ENCODE measurements around the gene AMOTL2.

AMOTL2 gene

DNA sequence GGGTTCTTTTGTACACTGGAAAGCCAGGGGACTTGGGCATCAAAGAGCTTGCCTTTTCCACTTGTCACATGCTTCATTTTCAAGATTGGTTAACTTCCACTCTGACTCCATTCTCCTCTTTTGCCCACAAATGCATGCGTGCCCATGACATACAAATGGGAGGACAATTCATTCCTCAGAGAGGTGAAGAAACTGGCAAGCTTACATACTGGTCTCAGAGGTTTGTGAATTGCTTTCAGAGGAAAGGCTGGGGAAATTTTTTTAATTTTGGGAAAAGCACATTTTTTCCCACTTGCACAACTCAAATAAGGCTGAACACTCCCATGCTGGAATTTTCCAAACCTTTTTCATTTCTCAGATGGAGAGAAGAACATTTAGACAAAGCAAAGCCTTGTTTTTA lies 20.9 kb upstream of the AMOTL2 start:
- H3K4me3 ChIP-seq (ENCODE audit: insufficient read depth, low read depth, low read length, poor library complexity, severe bottlenecking) = no peak overlapping the region
- H3K4me1 ChIP-seq (ENCODE audit: control insufficient read depth, insufficient read depth, low read length, poor library complexity, severe bottlenecking) = no peaks in the 10 kb centered on the region
- DNase-seq = no peak
- no peaks in the 10 kb centered on the region for H3K9me3 ChIP-seq (ENCODE audit: control insufficient read depth, low read length)
- H3K36me3 ChIP-seq (ENCODE audit: control insufficient read depth, insufficient read depth, low read length) = no peaks in the 10 kb centered on the region
- no peak overlapping the region for H3K27ac ChIP-seq (ENCODE audit: insufficient read depth, low read length, poor library complexity, severe bottlenecking)
- H3K27me3 ChIP-seq (replicated peaks; ENCODE audit: control insufficient read depth, insufficient read depth, low read length, poor library complexity, severe bottlenecking) = no peaks in the 10 kb centered on the region

DNA sequence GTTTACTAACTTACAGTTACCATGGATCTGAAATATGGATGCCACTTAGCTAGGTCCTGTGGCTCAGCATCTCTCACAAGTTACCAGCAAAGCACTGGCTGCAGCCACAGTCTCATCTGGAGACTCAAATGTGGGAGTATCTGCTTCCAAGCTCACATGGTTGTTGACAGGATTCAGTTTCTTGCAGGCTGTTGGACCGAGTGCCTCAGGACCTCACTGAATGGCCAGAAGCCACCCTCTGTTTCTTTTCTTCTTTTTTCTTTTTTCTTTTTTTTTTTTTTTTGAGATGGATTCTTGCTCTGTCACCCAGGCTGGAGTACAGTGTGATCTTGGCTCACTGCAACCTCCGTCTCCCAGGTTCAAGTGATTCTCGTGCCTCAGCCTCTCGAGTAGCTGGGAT lies 20.1 kb upstream of the AMOTL2 start:
- no peak overlapping the region for H3K4me3 ChIP-seq (ENCODE audit: insufficient read depth, low read depth, low read length, poor library complexity, severe bottlenecking)
- no peaks in the 10 kb centered on the region for H3K27me3 ChIP-seq (replicated peaks; ENCODE audit: control insufficient read depth, insufficient read depth, low read length, poor library complexity, severe bottlenecking)
- H3K36me3 ChIP-seq (ENCODE audit: control insufficient read depth, insufficient read depth, low read length) = no peaks in the 10 kb centered on the region
- no peak overlapping the region for H3K27ac ChIP-seq (ENCODE audit: insufficient read depth, low read length, poor library complexity, severe bottlenecking)
- H3K4me1 ChIP-seq (ENCODE audit: control insufficient read depth, insufficient read depth, low read length, poor library complexity, severe bottlenecking) = no peaks in the 10 kb centered on the region
- no peak for DNase-seq
- no peaks in the 10 kb centered on the region for H3K9me3 ChIP-seq (ENCODE audit: control insufficient read depth, low read length)

DNA sequence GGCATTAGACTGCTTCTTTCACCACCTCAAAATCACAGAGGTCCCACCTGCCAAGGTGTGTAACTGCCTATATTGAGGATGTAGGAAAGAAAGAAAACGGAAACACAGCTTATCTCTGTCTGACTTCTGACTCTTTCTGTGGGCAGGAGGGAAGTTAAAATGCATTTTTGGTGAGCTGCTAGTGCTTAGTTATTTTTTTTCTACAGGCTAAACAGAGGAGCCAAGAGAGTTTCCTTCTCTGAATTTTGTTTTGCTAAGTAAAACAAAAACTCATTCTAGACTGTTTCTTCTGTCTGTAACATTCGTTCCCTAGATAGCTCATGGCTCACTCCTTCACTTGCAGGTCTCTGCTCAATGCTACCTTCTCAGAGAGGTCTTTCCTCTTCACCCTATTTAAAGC lies 18.8 kb upstream of the AMOTL2 start:
- Histone ChIP-seq H3K4me3 (ENCODE audit: insufficient read depth, low read depth, low read length, poor library complexity, severe bottlenecking) (no peak overlapping the region), H3K4me1 (ENCODE audit: control insufficient read depth, insufficient read depth, low read length, poor library complexity, severe bottlenecking) (no peaks in the 10 kb centered on the region), H3K36me3 (ENCODE audit: control insufficient read depth, insufficient read depth, low read length) (no peaks in the 10 kb centered on the region), H3K27ac (ENCODE audit: insufficient read depth, low read length, poor library complexity, severe bottlenecking) (no peak overlapping the region), H3K9me3 (ENCODE audit: control insufficient read depth, low read length) (no peaks in the 10 kb centered on the region), H3K27me3 (replicated peaks; ENCODE audit: control insufficient read depth, insufficient read depth, low read length, poor library complexity, severe bottlenecking) (no peaks in the 10 kb centered on the region)
- no peak for DNase-seq

DNA sequence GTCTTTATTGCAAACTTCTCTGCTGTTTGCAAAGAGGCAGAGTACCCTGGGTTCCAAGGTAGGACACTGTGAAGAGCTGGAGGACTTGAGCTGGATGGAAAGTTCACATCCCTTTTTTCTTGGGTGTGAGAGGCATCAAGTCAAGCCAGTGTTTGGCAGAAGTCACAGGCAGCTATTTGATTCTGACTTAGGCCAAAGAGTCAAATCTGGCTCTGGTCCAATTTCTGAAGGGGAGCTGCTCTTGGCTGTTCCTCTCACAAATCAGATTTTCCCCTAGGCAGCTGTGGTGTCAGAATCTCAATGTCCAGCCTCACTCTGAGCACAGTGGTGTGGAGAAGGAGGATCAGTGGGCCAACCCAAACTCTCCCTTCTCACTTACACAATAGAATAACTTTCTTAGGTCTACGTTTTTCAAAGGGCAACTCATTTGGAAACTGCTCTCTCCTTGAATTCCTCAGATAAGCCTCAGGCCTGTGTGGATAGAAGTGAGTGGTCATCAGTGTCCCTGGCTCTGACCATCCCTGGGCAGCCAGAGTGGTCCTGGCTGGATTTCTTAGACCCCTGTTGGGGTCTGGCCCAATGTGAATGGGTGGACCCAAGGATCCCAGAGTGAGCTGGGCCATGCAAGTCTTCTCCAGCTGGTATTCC lies 18.2 kb upstream of the AMOTL2 start:
- Histone ChIP-seq H3K4me1 (ENCODE audit: control insufficient read depth, insufficient read depth, low read length, poor library complexity, severe bottlenecking) (no peaks in the 10 kb centered on the region), H3K4me3 (ENCODE audit: insufficient read depth, low read depth, low read length, poor library complexity, severe bottlenecking) (no peak overlapping the region), H3K9me3 (ENCODE audit: control insufficient read depth, low read length) (no peaks in the 10 kb centered on the region), H3K36me3 (ENCODE audit: control insufficient read depth, insufficient read depth, low read length) (no peaks in the 10 kb centered on the region), H3K27ac (ENCODE audit: insufficient read depth, low read length, poor library complexity, severe bottlenecking) (no peak overlapping the region), H3K27me3 (replicated peaks; ENCODE audit: control insufficient read depth, insufficient read depth, low read length, poor library complexity, severe bottlenecking) (no peaks in the 10 kb centered on the region)
- no peak for DNase-seq

DNA sequence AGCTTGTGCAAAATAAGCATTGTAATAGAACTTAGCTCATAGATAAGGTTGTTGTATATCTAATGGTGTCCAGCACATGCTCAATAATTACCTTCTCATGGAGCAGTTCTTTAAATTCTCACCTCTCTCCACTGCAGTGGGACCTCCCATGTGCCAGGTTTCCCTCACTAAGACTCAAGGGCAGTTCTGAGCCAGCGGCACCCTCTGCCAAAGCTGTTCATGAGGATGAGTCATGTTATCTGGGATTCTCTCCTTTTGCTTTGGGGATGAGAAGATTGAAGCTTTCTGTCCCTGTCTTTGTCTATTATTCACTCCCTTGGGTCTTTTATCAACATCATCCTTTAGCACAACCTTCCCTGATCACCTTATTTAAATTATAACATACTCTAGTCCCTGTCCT lies 15.6 kb upstream of the AMOTL2 start:
- no peaks in the 10 kb centered on the region for H3K4me1 ChIP-seq (ENCODE audit: control insufficient read depth, insufficient read depth, low read length, poor library complexity, severe bottlenecking)
- no peak overlapping the region for H3K4me3 ChIP-seq (ENCODE audit: insufficient read depth, low read depth, low read length, poor library complexity, severe bottlenecking)
- DNase-seq = no peak
- H3K27ac ChIP-seq (ENCODE audit: insufficient read depth, low read length, poor library complexity, severe bottlenecking) = no peak overlapping the region
- H3K9me3 ChIP-seq (ENCODE audit: control insufficient read depth, low read length) = no peaks in the 10 kb centered on the region
- H3K27me3 ChIP-seq (replicated peaks; ENCODE audit: control insufficient read depth, insufficient read depth, low read length, poor library complexity, severe bottlenecking) = no peaks in the 10 kb centered on the region
- no peaks in the 10 kb centered on the region for H3K36me3 ChIP-seq (ENCODE audit: control insufficient read depth, insufficient read depth, low read length)

DNA sequence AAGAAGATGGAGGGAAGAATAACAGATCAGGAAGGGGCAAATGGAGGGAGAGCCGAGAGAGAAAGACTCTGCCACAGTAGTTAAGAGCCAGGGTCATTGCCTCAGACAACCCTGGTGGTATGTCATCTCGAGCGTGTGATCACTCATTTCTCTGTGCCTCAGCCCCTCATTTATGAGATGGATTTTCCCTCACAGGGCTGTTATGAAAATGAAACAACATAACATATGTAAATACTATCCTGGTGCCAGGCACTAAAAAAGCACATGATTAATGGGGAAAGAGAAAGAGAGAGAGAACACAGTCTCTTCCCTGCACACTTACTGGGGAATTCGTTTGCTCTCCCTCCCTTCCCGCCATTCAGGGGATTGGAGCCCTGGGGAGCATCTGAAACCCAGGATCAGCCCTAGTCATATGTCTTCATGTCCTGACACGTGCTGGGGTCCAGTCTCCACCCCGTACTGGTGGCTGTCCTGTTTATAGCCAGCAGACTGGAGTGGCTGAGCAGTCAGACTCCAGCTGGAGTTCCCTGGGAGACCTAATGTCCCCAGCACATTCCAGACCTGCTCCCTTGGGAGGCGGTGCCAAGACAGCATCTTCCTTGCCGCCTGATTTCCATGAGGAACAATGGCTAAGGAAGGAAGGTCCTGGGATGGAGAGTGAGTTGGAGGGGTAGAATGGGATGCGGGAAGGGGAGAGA lies 14.7 kb upstream of the AMOTL2 start:
- Histone ChIP-seq H3K27ac (ENCODE audit: insufficient read depth, low read length, poor library complexity, severe bottlenecking) (no peak overlapping the region), H3K4me1 (ENCODE audit: control insufficient read depth, insufficient read depth, low read length, poor library complexity, severe bottlenecking) (no peaks in the 10 kb centered on the region), H3K36me3 (ENCODE audit: control insufficient read depth, insufficient read depth, low read length) (no peaks in the 10 kb centered on the region), H3K4me3 (ENCODE audit: insufficient read depth, low read depth, low read length, poor library complexity, severe bottlenecking) (no peak overlapping the region), H3K9me3 (ENCODE audit: control insufficient read depth, low read length) (no peaks in the 10 kb centered on the region), H3K27me3 (replicated peaks; ENCODE audit: control insufficient read depth, insufficient read depth, low read length, poor library complexity, severe bottlenecking) (no peaks in the 10 kb centered on the region)
- DNase-seq = no peak

DNA sequence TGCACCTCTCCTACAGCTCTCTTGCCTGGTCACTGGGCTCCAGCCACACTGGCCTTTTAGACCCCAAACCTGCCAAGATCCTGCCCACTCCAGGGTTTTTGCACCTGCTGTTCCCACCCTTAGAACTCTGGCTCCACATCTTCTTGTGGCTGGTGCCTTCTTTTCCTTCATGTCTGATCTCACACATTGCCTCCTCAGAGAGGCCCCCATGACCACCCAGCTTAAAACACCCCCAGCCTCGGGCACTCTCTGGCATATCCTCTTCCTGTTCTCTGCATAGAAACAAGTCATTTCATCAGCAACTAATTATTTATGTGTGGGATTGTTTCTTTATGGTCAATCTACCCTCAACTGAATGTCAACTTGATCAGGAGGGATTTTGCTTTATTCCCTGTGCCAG lies 14.0 kb upstream of the AMOTL2 start:
- Histone ChIP-seq H3K27ac (ENCODE audit: insufficient read depth, low read length, poor library complexity, severe bottlenecking) (no peak overlapping the region), H3K4me3 (ENCODE audit: insufficient read depth, low read depth, low read length, poor library complexity, severe bottlenecking) (no peak overlapping the region), H3K9me3 (ENCODE audit: control insufficient read depth, low read length) (no peaks in the 10 kb centered on the region), H3K36me3 (ENCODE audit: control insufficient read depth, insufficient read depth, low read length) (no peaks in the 10 kb centered on the region), H3K27me3 (replicated peaks; ENCODE audit: control insufficient read depth, insufficient read depth, low read length, poor library complexity, severe bottlenecking) (no peaks in the 10 kb centered on the region), H3K4me1 (ENCODE audit: control insufficient read depth, insufficient read depth, low read length, poor library complexity, severe bottlenecking) (no peaks in the 10 kb centered on the region)
- no peak for DNase-seq

DNA sequence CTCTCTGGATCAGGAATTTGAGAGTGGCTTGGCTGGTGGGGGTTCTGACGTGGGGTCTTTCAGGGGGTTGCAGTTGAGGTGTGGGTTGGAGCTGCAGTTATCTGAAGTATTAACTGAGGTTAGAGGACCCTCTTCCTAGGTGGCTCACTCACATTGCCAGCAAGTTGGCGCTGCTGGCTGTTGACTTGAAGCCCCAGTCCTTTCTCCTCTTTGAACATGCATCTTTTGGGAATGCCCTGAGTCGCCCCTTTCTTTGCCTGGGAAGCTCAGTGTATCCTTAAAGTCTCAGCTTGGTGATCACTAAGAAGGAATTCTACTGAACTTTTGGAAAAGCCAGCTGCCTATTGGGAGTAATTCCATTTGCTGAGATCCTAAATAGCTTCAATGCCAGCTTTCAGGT lies 13.0 kb upstream of the AMOTL2 start:
- Histone ChIP-seq H3K4me3 (ENCODE audit: insufficient read depth, low read depth, low read length, poor library complexity, severe bottlenecking) (no peak overlapping the region), H3K27ac (ENCODE audit: insufficient read depth, low read length, poor library complexity, severe bottlenecking) (no peak overlapping the region), H3K9me3 (ENCODE audit: control insufficient read depth, low read length) (no peaks in the 10 kb centered on the region), H3K36me3 (ENCODE audit: control insufficient read depth, insufficient read depth, low read length) (no peaks in the 10 kb centered on the region), H3K4me1 (ENCODE audit: control insufficient read depth, insufficient read depth, low read length, poor library complexity, severe bottlenecking) (no peaks in the 10 kb centered on the region), H3K27me3 (replicated peaks; ENCODE audit: control insufficient read depth, insufficient read depth, low read length, poor library complexity, severe bottlenecking) (no peaks in the 10 kb centered on the region)
- DNase-seq = no peak

DNA sequence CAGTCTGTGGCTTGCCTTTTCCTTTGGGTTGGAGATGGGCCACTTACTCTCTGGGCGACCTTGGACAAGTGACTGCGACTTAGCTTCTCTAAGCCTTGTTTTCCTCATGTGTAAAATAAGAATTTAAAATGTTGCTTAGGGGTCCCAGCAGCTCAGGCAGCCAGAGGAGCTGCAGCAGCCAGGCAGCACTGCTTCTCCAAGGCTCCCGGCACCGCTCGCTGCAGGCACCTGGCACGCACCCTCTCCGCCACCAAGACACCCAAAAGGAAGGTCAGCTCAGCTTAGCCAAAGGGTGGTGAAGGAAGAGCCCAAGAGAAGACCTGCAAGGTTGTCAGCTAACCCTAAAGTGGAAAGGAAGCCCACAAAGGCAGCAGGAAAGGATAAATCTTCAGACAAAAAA lies 10.7 kb upstream of the AMOTL2 start:
- Histone ChIP-seq H3K9me3 (ENCODE audit: control insufficient read depth, low read length) (no peaks in the 10 kb centered on the region), H3K4me3 (ENCODE audit: insufficient read depth, low read depth, low read length, poor library complexity, severe bottlenecking) (no peak overlapping the region), H3K27me3 (replicated peaks; ENCODE audit: control insufficient read depth, insufficient read depth, low read length, poor library complexity, severe bottlenecking) (no peaks in the 10 kb centered on the region), H3K4me1 (ENCODE audit: control insufficient read depth, insufficient read depth, low read length, poor library complexity, severe bottlenecking) (no peaks in the 10 kb centered on the region), H3K36me3 (ENCODE audit: control insufficient read depth, insufficient read depth, low read length) (no peaks in the 10 kb centered on the region), H3K27ac (ENCODE audit: insufficient read depth, low read length, poor library complexity, severe bottlenecking) (no peak overlapping the region)
- DNase-seq = no peak

DNA sequence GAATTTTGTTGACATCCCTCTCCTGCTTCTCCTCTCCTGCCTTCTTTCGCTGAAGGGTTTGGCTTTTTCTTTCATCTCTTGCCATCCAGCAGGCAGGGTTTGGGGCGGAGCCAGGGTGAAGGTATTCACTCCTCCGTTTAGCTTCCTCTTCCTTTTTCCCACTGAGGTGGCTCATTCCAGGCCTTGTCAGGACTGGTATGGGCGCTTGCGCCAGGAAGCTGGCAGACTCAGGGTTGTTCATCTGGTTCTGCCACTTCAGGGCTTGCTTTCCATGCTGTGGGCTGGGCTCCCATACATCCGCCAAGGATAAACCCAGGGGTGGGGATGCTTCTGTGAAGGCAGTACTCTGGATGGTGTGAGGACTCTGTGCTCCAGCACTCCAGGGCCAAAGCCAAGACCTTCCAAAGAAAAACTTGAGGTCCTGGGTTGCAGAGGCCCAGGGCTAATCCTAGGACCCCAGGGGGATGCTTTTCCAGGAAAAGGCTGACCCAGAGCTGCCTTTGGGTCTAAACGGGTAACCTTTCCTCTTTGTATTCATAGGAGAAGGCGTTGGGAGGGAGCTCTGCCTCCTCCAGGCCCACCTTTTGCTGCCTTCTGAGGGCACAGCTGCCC lies 7.7 kb upstream of the AMOTL2 start:
- Histone ChIP-seq H3K4me1 (ENCODE audit: control insufficient read depth, insufficient read depth, low read length, poor library complexity, severe bottlenecking) (no peaks in the 10 kb centered on the region), H3K27me3 (replicated peaks; ENCODE audit: control insufficient read depth, insufficient read depth, low read length, poor library complexity, severe bottlenecking) (no peaks in the 10 kb centered on the region), H3K27ac (ENCODE audit: insufficient read depth, low read length, poor library complexity, severe bottlenecking) (no peak overlapping the region), H3K4me3 (ENCODE audit: insufficient read depth, low read depth, low read length, poor library complexity, severe bottlenecking) (no peak overlapping the region), H3K36me3 (ENCODE audit: control insufficient read depth, insufficient read depth, low read length) (no peaks in the 10 kb centered on the region), H3K9me3 (ENCODE audit: control insufficient read depth, low read length) (no peaks in the 10 kb centered on the region)
- DNase-seq = no peak

All from effector memory CD4-positive, alpha-beta T cell (primary cell).